ENCODE data around the gene CLCF1. TPM values are rescaled to one million over a fixed set of nuclear protein-coding genes. Genes with fewer than 3 reads are reported as not detected.

CLCF1 gene
- total and polyA plus RNA-seq, 2 of the 13 experiments (the other 11 are each of a cell fraction or from before 2014, with no cell fraction given) = 0.49 to 0.78 TPM

- TF ChIP-seq, protein P1, sequence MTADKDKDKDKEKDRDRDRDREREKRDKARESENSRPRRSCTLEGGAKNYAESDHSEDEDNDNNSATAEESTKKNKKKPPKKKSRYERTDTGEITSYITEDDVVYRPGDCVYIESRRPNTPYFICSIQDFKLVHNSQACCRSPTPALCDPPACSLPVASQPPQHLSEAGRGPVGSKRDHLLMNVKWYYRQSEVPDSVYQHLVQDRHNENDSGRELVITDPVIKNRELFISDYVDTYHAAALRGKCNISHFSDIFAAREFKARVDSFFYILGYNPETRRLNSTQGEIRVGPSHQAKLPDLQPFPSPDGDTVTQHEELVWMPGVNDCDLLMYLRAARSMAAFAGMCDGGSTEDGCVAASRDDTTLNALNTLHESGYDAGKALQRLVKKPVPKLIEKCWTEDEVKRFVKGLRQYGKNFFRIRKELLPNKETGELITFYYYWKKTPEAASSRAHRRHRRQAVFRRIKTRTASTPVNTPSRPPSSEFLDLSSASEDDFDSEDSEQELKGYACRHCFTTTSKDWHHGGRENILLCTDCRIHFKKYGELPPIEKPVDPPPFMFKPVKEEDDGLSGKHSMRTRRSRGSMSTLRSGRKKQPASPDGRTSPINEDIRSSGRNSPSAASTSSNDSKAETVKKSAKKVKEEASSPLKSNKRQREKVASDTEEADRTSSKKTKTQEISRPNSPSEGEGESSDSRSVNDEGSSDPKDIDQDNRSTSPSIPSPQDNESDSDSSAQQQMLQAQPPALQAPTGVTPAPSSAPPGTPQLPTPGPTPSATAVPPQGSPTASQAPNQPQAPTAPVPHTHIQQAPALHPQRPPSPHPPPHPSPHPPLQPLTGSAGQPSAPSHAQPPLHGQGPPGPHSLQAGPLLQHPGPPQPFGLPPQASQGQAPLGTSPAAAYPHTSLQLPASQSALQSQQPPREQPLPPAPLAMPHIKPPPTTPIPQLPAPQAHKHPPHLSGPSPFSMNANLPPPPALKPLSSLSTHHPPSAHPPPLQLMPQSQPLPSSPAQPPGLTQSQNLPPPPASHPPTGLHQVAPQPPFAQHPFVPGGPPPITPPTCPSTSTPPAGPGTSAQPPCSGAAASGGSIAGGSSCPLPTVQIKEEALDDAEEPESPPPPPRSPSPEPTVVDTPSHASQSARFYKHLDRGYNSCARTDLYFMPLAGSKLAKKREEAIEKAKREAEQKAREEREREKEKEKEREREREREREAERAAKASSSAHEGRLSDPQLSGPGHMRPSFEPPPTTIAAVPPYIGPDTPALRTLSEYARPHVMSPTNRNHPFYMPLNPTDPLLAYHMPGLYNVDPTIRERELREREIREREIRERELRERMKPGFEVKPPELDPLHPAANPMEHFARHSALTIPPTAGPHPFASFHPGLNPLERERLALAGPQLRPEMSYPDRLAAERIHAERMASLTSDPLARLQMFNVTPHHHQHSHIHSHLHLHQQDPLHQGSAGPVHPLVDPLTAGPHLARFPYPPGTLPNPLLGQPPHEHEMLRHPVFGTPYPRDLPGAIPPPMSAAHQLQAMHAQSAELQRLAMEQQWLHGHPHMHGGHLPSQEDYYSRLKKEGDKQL (CRISPR knock-in tag; IDR thresholded peaks at IDR 0.05; ENCODE audit: low read depth) = no peak
- TF ChIP-seq KAT2B (IDR thresholded peaks at IDR 0.05; ENCODE audit: borderline replicate concordance, low read depth, low read length) = no peak
Measured at GRCh38 chr11:67415501-67416304, 42.3 kb upstream of the CLCF1 start, which contains the start of gene CARNS1 (continued).

- Histone ChIP-seq H3K4me1 (ENCODE audit: insufficient read depth, low read length) (peaks cover 68% of the 10 kb centered on the region), H3K9ac (ENCODE audit: insufficient read depth, low read depth, low read length) (no peak overlapping the region), H3K27me3 (ENCODE audit: control insufficient read depth in 1 of 2, insufficient read depth in 2 of 2, low read length in 2 of 2) (peaks cover 10 to 65% of the 10 kb centered on the region in 2 experiments; a peak in 4 of 5 replicates), H3K79me2 (ENCODE audit: insufficient read depth, low read length) (no peaks in the 10 kb centered on the region), H3K36me3 (replicated peaks in 1 of 2; ENCODE audit: control insufficient read depth in 1 of 2, insufficient read depth in 2 of 2, low read length in 2 of 2) (no peaks in the 10 kb centered on the region), H4K20me1 (ENCODE audit: insufficient read depth, low read length) (no peaks in the 10 kb centered on the region), H3K27ac (ENCODE audit: extremely low read length, insufficient read depth, low read length) (no peak overlapping the region), H3K4me3 (replicated peaks in 1 of 3; ENCODE audit: insufficient read depth in 1 of 3, low read depth in 2 of 3, low read length in 3 of 3) (no peak overlapping the region), H3K4me2 (ENCODE audit: low read depth, low read length) (no peak overlapping the region), H3K9me3 (ENCODE audit: low read length) (no peaks in the 10 kb centered on the region), H2AFZ (ENCODE audit: low read length) (no peak overlapping the region)
- ATAC-seq (peak; percentile 17), FAIRE-seq (no peak), DNase-seq (ENCODE audit: low spot score) (no peak)
- intact Hi-C loops (cut with micrococcal nuclease; ENCODE audit: unreplicated experiment) = no loop called here
- ChIA-PET POLR2A (interaction anchor here (1.2 to 1.3 kb wide), 2 partner anchors 12 to 14 kb away, joined by 3 to 4 read pairs; partner anchors contain the start of genes PPP1CA and RPS6KB2), CTCF (ENCODE audit: low intra/inter-chr PET ratio, low total read pairs) (no interaction called here)
- in situ Hi-C loops (cut with HindIII; ENCODE audit: extremely low pct_ligation_motif_present, low pct_unique_long_range_greater_than_20kb) = no loop called here
- BruUV-seq (replicated peaks) = no TSS peak
- WGBS (ENCODE audit: low lambda C conversion rate) = 10% methylated on average over 2 of the region's 2 CpGs
- 0 out of 2 replicates have a peak, but pooled peaks have one; percentile 24 for TF ChIP-seq PATZ1 (CRISPR knock-in tag; IDR thresholded peaks at IDR 0.05)
- TF ChIP-seq ZNF550 (CRISPR knock-in tag; IDR thresholded peaks at IDR 0.05; ENCODE audit: borderline replicate concordance) = no peak
- no peak for TF ChIP-seq CCAR2 (optimal IDR thresholded peaks at IDR 0.05; ENCODE audit: low read depth, low read length)
- TF ChIP-seq ZNF713 (CRISPR knock-in tag; IDR thresholded peaks at IDR 0.05) = no peak
- no peak for TF ChIP-seq ARNTL (CRISPR knock-in tag; IDR thresholded peaks at IDR 0.05)
- TF ChIP-seq PCBP2 (optimal IDR thresholded peaks at IDR 0.05; ENCODE audit: low read depth, low read length, poor library complexity, severe bottlenecking) = no peak
- TF ChIP-seq ETS1 (CRISPR knock-in tag; IDR thresholded peaks at IDR 0.05) = no peak
- TF ChIP-seq, protein P2, sequence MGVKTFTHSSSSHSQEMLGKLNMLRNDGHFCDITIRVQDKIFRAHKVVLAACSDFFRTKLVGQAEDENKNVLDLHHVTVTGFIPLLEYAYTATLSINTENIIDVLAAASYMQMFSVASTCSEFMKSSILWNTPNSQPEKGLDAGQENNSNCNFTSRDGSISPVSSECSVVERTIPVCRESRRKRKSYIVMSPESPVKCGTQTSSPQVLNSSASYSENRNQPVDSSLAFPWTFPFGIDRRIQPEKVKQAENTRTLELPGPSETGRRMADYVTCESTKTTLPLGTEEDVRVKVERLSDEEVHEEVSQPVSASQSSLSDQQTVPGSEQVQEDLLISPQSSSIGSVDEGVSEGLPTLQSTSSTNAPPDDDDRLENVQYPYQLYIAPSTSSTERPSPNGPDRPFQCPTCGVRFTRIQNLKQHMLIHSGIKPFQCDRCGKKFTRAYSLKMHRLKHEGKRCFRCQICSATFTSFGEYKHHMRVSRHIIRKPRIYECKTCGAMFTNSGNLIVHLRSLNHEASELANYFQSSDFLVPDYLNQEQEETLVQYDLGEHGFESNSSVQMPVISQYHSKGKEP (CRISPR knock-in tag; IDR thresholded peaks at IDR 0.05) = no peak
Measured at GRCh38 chr11:67413266-67413849, 40.0 kb upstream of the CLCF1 start.

All from HepG2 (cell line).